KMS-11 (cell line): ENCODE results near the gene LSP1.
"Not testable (repeated sequence)": the region's sequence is repeated elsewhere in the genome, so short reads cannot be mapped to it uniquely, and the experiment has no call there.

Experiments
- H2AFZ ChIP-seq: fragments of 200-600 bp; sonication (generic); 2 replicates; pipeline ENCODE4 v1.6.1; 2016; ENCODE audit warnings: antibody characterized with exemption, mixed run types, low read depth
- H3K27ac ChIP-seq: fragments of 200-600 bp; sonication (generic); 2 replicates; pipeline ENCODE4 v1.6.1; 2016; ENCODE audit warnings: mild to moderate bottlenecking, mixed run types
- H3K27me3 ChIP-seq: fragments of 200-600 bp; sonication (generic); 2 replicates; pipeline ENCODE4 v1.6.1; 2017; ENCODE audit warnings: mild to moderate bottlenecking, low read depth, mixed run types, moderate library complexity; ENCODE audit not compliant: insufficient read depth
- H3K36me3 ChIP-seq: fragments of 200-600 bp; sonication (generic); 2 replicates; pipeline ENCODE4 v1.6.1; 2017; ENCODE audit warnings: mild to moderate bottlenecking, mixed run types; ENCODE audit not compliant: insufficient read depth
- H3K4me1 ChIP-seq: fragments of 200-600 bp; sonication (generic); 2 replicates; pipeline ENCODE4 v1.6.1; 2016; ENCODE audit warnings: mild to moderate bottlenecking, low read depth, mixed run types; ENCODE audit not compliant: poor library complexity, severe bottlenecking
- H3K4me2 ChIP-seq: fragments of 200-600 bp; sonication (generic); 2 replicates; pipeline ENCODE4 v1.7.0; 2016; ENCODE audit warnings: mild to moderate bottlenecking, mixed run types
- H3K4me3 ChIP-seq: fragments of 200-600 bp; sonication (generic); IDR thresholded peaks from 2 replicates; pipeline ENCODE4 v1.6.1; 2017; ENCODE audit warnings: low read depth, low read length, mixed read lengths; ENCODE audit not compliant: insufficient read depth
- H3K79me2 ChIP-seq: fragments of 200-600 bp; sonication (generic); 2 replicates; pipeline ENCODE4 v1.6.1; 2016; ENCODE audit warnings: low read depth, mixed run types; ENCODE audit not compliant: insufficient read depth
- H3K9ac ChIP-seq: fragments of 200-600 bp; sonication (generic); 2 replicates; pipeline ENCODE4 v1.6.1; 2016; ENCODE audit warnings: mild to moderate bottlenecking, mixed run types
- H4K20me1 ChIP-seq: fragments of 200-600 bp; sonication (generic); 2 replicates; pipeline ENCODE4 v1.6.1; 2016; ENCODE audit warnings: mild to moderate bottlenecking, mixed run types; ENCODE audit not compliant: insufficient read depth
- TF ChIP-seq, protein P1 (sequence below): fragments of 200-600 bp; sonication (generic); conservative IDR thresholded peaks from 2 replicates; pipeline ENCODE4 v1.6.1; 2017; ENCODE audit warnings: low read depth, mild to moderate bottlenecking, antibody characterized with exemption, low read length, moderate library complexity, mixed read lengths

The LSP1 gene

DNA sequence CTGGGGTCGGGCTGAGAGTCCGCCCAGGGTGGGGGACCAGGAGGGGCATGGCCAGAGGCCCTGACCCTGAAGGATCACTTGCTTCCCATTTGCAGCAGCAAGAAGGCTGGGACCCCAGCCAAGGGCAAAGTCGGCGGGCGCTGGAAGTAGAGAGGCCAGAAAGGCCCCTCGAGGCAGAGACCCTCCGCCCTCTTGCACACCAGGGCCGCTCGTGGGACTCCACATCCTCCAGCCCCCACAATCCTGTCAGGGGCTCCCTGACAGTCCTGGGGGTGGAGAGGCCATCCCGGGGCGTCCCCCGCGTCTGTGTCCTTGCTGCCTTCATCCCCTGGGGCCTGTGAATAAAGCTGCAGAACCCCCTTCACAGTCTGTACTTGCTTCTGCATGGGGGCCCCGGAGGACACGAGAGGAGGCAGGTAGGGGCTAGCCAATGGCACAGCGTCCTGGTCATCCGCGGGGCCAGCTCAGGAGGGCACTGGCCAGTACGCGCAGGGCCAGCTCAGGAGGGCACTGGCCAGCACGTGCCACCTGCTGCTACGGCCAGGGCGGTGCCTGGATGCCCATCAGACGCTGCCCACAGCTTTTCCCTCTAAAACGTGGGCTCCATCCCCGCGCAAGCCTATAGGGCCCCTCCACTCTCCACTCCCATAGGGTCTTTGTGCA lies 85.6 kb downstream of the LSP1 start:
- TF ChIP-seq, protein P1, sequence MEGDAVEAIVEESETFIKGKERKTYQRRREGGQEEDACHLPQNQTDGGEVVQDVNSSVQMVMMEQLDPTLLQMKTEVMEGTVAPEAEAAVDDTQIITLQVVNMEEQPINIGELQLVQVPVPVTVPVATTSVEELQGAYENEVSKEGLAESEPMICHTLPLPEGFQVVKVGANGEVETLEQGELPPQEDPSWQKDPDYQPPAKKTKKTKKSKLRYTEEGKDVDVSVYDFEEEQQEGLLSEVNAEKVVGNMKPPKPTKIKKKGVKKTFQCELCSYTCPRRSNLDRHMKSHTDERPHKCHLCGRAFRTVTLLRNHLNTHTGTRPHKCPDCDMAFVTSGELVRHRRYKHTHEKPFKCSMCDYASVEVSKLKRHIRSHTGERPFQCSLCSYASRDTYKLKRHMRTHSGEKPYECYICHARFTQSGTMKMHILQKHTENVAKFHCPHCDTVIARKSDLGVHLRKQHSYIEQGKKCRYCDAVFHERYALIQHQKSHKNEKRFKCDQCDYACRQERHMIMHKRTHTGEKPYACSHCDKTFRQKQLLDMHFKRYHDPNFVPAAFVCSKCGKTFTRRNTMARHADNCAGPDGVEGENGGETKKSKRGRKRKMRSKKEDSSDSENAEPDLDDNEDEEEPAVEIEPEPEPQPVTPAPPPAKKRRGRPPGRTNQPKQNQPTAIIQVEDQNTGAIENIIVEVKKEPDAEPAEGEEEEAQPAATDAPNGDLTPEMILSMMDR = no peak
- H3K4me1 ChIP-seq = peaks cover under 1% of the 10 kb centered on the region
- H3K27ac ChIP-seq = no peak overlapping the region
- no peaks in the 10 kb centered on the region for H4K20me1 ChIP-seq
- no peak overlapping the region for H3K9ac ChIP-seq
- no peak overlapping the region for H3K4me3 ChIP-seq
- no peaks in the 10 kb centered on the region for H3K79me2 ChIP-seq
- no peak overlapping the region for H2AFZ ChIP-seq
- H3K4me2 ChIP-seq = no peak overlapping the region
- H3K36me3 ChIP-seq = no peaks in the 10 kb centered on the region
- peaks cover 67% of the 10 kb centered on the region for H3K27me3 ChIP-seq

DNA sequence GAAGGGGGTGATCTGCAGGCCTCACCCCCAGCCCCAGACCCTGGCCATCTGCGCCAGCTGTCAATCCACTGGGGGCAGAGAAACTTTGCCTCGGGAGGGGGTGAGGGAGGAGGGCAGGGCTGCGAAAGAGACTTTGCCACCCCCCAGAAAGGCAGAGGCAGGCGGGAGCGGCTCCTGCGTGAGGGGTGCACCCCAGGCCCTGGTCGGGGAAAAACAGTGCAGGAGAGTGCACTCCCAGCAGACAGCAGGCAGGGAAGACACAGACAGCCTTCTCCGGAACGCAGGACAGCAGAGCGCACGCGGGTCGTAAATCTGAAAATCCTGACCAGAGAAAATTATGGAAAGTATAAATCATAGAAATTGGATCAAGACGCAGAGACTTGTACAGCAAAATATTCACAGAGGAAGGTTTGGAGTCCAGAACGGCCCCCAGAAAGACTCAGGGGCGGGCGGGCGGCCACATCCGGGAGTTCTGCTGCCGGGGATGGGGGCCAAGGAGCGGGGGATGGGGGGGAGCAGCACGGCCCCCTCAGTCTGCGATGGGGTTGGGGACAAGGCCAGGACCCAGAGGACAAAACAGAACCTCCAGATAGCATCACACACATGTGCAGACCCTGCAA lies 86.2 kb downstream of the LSP1 start:
- Histone ChIP-seq H3K9ac (no peak overlapping the region), H3K4me3 (no peak overlapping the region), H2AFZ (no peak overlapping the region), H3K4me1 (peaks cover 7% of the 10 kb centered on the region), H3K4me2 (no peak overlapping the region), H3K27ac (no peak overlapping the region), H4K20me1 (no peaks in the 10 kb centered on the region), H3K36me3 (no peaks in the 10 kb centered on the region), H3K79me2 (no peaks in the 10 kb centered on the region), H3K27me3 (peaks cover 61% of the 10 kb centered on the region)
- TF ChIP-seq, protein P1 = no peak

DNA sequence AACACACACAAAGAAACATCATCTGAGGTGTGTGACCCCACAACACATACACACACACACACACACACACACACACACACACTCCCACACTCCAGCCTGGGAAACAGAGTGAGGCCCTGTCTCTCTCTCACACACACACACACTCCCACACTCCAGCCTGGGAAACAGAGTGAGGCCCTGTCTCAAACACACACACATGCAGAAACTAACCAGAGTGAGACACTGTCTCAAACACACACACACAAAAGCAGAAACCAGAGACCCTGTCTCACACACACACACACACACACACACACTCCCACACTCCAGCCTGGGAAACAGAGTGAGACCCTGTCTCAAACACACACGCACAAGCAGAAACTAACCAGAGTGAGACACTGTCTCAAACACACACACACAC lies 86.9 kb downstream of the LSP1 start:
- H3K4me1 ChIP-seq = peaks cover 11% of the 10 kb centered on the region
- not testable (repeated sequence) for H3K27ac ChIP-seq, H3K36me3 ChIP-seq, H3K4me2 ChIP-seq, H3K79me2 ChIP-seq, H3K4me3 ChIP-seq, H3K9ac ChIP-seq, H2AFZ ChIP-seq, H4K20me1 ChIP-seq
- H3K27me3 ChIP-seq = peaks cover 58% of the 10 kb centered on the region
